DMS153 treated with DMSO at 0.1 percent for 48 hours (cell line): Measurements from ENCODE around the gene IL4R.
"Not testable (repeated sequence)": the region's sequence is repeated elsewhere in the genome, so short reads cannot be mapped to it uniquely, and the experiment has no call there.

Source experiments
- DNase-seq: peaks from one replicate; lab custom pipeline; 2025; ENCODE audit not compliant: unreplicated experiment; lab: John Stamatoyannopoulos, UW

IL4R gene

GRCh38 chr16:27401768-27402568, 88.2 kb downstream of the IL4R start, which contains the start of gene IL21R:
IL21R (plus strand) TSS chr16:27402174; CDS start chr16:27430072, 27,898 bp downstream.
- no peak for DNase-seq

GRCh38 chr16:27402569-27402963, 88.8 kb downstream of the IL4R start:
- DNase-seq = no peak

DNA sequence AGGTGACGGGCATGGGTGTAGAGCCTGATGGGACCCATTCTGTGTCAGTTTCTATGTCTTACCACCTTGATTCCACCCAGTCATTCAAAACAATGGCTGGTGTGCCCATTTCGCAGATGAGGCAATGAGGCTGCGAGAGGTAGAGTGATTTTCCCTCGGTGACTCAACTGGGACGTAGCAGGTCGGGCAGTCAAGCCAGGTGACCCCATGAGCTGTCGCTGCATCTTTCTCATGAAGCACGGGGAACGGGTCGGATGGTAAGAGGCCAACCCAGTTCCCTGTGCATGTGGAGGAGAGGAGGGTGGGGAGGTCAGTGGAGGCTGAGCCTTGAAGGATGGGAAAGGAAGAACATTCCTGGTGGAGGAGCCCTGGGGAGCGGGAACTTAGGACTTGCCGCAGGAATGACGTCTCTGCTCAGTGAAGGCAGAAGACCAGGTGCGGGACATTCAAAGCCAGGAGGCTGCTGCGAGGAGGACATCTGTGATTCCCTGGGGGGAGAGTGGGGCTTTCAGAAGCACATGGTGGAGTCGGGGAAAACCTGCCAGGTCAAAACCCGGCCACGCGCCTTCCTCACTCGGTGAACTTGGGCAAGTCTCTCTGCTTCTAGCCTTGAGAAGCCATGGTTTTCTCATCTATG, 89.3 kb downstream of the IL4R start:
- no peak for DNase-seq

DNA sequence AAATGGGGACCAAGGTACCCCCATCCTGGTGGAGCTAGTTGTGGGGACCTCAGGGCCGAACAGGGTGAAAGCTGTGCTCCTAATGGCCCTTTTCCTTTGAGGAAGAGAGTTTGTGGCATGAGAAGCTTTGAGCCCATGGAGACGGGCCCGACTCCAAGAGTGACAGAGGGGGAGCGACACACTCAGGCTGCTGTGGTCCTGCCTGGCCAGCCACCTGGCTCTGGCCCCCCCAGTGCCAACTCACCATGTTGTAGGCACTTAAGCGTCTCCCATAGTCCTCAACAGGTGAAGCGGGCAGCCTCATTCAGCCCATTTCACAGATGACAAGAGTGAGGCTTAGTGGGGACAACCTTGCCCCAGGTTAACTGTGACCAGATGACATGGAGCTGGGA, 89.8 kb downstream of the IL4R start:
- DNase-seq = no peak

GRCh38 chr16:27404163-27404823, 90.5 kb downstream of the IL4R start:
- no peak for DNase-seq

DNA sequence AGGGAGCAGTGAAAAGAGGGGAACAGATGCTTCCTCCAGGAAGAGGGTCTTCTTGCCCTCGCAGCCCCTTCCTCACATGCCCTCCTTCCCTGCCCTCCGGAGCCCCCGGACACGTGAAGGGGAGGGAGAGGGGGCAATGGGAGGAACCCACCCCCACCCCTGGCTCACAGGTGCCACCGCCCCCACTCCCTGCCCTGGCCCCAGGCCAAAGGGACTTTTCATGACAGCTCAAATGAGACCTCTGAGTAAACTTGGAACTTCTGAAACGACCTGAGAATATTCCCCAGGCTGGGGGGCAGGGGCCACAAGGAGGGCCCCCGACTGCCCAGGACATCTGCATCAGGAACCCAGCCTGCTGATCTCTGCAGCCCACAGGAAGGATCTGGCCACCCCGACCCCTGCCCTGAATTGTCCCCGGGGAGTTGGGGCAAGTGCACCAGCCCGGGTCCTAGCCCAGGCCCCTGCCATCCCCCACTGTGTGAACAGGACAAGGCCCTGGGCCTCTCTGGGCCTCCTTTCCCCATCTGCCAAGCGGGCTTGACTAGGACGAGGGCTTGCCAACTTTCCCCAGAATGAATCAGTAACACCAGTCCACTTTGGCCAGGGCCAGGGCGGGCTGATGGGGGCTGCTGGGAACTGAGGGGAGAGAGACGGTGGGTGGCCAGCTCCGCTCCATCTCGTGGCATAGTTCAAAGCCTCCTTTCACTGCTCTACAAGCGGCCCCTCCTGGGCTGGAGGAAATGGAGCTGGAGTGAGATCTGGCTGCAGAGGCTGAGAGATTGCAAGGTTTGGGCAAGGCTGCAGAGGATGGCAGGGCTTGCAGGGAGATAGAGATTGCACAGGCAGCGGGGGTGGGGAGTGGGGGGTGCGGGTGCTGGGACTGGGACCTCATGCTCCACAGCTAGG, 92.0 kb downstream of the IL4R start:
- no peak for DNase-seq

DNA sequence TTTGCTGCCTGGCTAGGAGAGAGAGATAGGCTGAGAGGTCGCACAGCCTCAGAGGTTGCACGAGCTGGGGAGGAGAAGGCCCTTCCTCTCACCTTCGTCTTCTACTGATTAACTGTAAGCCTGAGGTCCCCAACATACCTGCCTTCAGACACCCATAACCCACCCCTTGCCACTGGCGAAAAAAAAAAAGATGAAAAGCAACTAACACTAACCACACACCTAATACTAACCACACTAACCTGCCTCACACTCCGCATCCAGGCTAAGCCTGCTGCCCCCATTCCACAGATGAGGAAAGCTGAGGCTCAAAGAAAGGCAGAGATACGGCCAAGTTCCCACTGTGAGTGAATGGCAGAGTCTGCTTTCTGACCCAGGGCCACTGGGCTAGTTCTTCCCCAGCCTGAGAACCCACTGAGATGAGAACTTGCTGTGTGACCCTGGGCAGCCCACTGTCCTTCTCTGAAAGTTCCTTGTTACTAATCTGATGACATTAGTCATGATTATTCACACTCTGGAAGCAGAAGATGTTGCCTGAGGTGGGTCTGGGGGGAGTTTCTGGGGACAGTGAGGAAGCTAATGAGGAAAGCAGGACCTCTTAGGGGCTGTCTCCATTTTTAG, 92.8 kb downstream of the IL4R start:
- no peak for DNase-seq

DNA sequence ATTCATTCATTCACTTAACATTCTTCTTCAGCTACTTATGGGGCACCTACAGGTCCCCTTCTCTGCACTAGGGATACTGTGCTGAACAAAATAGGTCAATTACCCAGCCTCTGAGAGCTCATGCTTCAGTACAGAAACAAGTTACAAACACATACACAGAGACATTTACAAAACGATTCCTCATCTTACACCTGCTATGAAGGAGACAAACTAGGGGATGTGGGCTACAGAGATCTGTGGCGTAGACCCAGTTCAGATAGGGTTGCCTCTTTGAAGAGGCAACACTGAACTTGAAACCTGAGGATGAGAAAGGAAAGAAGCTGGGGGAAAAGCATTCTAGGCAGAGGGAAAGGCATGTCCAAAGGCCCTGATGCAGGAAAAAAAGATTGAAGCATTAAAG, 93.4 kb downstream of the IL4R start:
- DNase-seq = no peak

DNA sequence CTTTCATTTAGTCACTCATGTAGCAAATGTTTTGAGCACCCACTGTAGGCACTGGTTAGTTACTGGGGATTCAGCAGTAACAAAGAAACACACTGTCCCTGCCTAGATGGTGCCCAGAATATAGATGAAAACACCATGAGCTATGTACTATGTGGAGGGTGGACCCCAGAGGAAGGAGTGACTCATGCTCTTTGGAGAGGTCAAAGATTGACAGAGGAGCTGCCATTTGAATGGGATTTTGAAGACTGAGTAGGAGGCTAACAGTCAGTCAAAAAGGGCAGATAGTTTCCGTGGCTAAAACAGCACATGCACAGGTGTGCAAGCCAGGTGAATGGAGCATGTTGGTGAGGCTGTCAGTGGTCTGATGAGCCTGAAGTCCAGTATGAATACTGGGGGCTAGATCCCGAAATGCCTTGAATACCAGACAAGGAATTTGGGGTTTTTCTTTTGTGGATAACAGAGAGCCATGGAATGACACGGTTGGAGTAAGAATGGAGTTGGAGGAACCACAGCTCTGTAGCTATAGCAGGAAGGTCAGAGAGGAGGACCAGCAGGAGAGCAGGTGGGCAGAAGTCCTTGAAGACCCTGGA, 94.3 kb downstream of the IL4R start:
- no peak for DNase-seq

GRCh38 chr16:27408602-27409031, 94.8 kb downstream of the IL4R start:
- DNase-seq = no peak

DNA sequence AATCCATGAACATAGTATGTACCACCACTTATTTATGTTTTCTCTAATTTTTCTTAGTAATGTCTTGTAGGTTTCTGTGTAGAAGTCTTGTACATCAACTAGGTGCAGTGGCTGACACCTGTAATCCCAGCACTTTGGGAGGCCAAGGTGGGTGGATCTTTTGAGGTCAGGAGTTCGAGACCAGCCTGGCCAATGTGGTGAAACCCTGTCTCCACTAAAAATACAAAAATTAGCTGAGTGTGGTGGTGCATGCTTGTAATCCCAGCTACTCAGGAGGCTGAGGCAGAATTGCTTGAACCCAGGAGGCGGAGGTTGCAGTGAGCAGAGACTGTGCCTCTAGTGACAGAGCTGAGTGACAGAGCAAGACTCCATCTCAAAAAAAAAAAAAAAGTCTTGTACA, 96.2 kb downstream of the IL4R start:
- DNase-seq = not testable (repeated sequence)

GRCh38 chr16:27410761-27411160, 97.0 kb downstream of the IL4R start:
- DNase-seq = no peak

DNA sequence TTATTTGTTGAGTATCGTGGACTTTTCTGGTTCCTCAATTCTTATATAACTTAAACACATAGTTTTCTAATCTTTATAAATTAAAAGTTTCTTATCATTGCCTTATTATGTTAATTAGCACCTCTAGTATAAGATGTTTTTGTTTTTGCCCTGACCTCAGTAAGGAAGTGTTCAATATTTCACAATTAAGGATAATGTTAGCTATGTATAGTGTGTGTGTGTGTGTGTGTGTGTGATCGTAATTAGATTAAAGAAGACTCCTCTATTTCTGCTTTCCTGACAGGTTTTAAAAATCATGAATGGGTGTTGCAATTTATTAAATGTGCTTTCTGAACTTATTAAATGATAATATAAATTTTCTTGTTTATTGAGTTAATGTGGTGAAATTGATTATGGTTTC, 100.2 kb downstream of the IL4R start:
- no peak for DNase-seq
